ENCODE measurements around the gene AQP12A. TPM values are rescaled to one million over a fixed set of nuclear protein-coding genes. Genes with fewer than 3 reads are reported as not detected.

Gene AQP12A
- total and polyA plus RNA-seq, 9 of the 15 experiments (the other 6 are each of a cell fraction or from before 2014, with no cell fraction given), result not detected

- no peak for TF ChIP-seq CUX1 (CRISPR knock-in tag; IDR thresholded peaks at IDR 0.05)
- no peak for TF ChIP-seq KAT7 (CRISPR knock-in tag; IDR thresholded peaks at IDR 0.05; ENCODE audit: borderline replicate concordance)
- TF ChIP-seq CXXC5 (CRISPR knock-in tag; IDR thresholded peaks at IDR 0.05), result no peak
- no peak for TF ChIP-seq SMC3 (conservative IDR thresholded peaks at IDR 0.05; ENCODE audit: insufficient read depth, low read depth, low read length)
Measured at GRCh38 chr2:240720686-240721595, 29.3 kb downstream of the AQP12A start (continued).
